Muscle layer of colon (tissue), 2 donors: Measurements from ENCODE around the gene POMC.

ENCODE experiments used
- H3K27ac ChIP-seq: one replicate; pipeline ENCODE4 v1.7.0; 2013; ENCODE audit warnings: low read depth, mild to moderate bottlenecking, low read length, moderate library complexity
- H3K27me3 ChIP-seq, 2 donors: one replicate each; pipeline ENCODE4 v1.7.0; 2013; ENCODE audit warnings: low read length in 2 of 2, mild to moderate bottlenecking in 2 of 2; ENCODE audit not compliant: insufficient read depth in 2 of 2, control insufficient read depth in 1 of 2
- H3K36me3 ChIP-seq: one replicate; pipeline ENCODE4 v1.7.0; 2013; ENCODE audit warnings: mild to moderate bottlenecking, low read length; ENCODE audit not compliant: insufficient read depth
- H3K4me1 ChIP-seq: one replicate; pipeline ENCODE4 v1.7.0; 2013; ENCODE audit warnings: mild to moderate bottlenecking, low read length; ENCODE audit not compliant: insufficient read depth
- H3K4me3 ChIP-seq, 2 donors: one replicate each; pipeline ENCODE4 v1.7.0; 2013; ENCODE audit warnings: low read length in 2 of 2, low read depth in 1 of 2, mild to moderate bottlenecking in 1 of 2, moderate library complexity in 1 of 2
- H3K9ac ChIP-seq: one replicate; pipeline ENCODE4 v1.7.0; 2013; ENCODE audit warnings: low read length
- H3K9me3 ChIP-seq: one replicate; pipeline ENCODE4 v1.7.0; 2013; ENCODE audit warnings: mild to moderate bottlenecking, low read length
- donor health status: abdominal sarcoma.
- donor health status: Adenocarcinoma of cecum.

The POMC gene

DNA sequence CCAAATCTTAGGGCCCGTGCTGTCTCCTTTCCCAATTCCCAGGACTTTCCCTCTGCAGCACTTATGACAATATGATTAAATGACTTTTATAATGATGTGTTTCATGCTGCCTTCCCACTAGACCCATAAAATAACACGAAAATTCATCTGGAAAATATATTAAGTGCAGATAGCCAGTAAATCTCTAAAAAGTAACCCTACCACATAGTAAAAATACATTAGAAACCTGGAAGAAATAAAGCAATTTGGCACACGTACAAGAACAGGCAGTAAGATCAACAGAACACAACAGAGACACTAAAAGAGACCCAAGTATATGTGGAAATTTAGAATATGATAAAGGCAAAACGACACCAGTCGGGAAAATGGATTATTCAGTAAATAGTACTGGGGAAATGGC, 30.2 kb upstream of the POMC start:
- Histone ChIP-seq H3K9me3 (no peaks in the 10 kb centered on the region), H3K36me3 (no peaks in the 10 kb centered on the region), H3K4me1 (peaks cover 7% of the 10 kb centered on the region), H3K27me3 (no peaks in the 10 kb centered on the region), H3K4me3 (no peak overlapping the region), H3K27ac (no peak overlapping the region), H3K9ac (no peak overlapping the region)

DNA sequence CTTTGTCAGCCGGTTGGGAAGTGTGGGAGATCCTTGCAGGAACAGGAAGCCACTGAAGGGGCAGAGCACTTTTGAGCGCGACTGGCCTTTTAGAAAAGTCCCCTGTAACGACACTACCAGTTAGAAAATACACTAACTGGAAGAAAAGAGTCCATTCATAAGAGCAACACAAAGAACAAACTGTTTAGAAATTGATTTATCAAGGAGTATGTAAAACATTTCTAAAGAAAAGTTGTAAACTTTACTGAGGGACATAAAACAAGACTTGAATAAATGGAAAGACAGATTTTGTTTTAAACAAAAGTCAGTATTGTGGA, 29.8 kb upstream of the POMC start:
- Histone ChIP-seq H3K4me3 (no peak overlapping the region), H3K9me3 (no peaks in the 10 kb centered on the region), H3K27ac (no peak overlapping the region), H3K9ac (no peak overlapping the region), H3K27me3 (no peaks in the 10 kb centered on the region), H3K4me1 (peaks cover 7% of the 10 kb centered on the region), H3K36me3 (no peaks in the 10 kb centered on the region)

DNA sequence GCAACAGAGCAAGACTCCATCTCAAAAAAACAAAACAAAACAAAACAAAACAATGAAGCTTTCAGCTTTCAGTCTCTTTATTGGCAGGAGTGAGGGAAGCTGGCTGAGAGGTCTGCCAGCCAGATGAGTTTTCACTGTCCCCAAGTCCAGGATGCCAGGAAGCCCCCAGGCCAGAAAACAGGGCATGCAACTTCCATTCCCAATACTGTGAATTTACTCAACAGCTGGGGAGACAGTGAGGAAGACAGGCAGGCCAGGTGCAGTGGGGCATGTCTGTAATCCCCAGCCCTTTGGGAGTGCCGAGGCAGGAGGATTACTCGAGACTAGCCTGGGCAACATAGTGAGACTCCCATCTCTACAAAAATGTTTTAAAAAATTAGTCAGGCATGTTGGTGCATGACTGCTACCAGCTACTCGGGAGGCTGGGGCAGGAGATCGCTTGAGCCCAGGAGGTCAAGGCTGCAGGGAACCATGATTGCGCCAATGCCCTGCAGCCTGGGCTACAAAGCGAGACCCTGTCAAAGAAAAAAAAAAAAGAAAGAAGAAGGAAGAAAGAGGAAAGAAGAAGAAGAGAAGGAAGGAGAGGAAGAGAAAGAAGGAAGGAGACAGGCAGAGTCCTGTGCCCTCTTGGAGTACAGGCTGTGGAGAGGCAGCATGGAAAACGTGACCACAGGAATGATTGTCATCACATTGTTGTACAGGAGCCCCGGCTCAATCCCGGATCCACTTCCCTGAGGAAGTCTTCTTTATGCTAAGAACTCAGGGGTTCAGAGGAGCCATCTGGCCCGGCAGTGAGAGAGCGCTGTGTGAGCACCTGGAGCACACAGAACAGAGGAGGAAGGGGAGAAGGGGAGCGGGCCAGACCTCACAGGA, 29.2 kb upstream of the POMC start:
- no peak overlapping the region for H3K27ac ChIP-seq

DNA sequence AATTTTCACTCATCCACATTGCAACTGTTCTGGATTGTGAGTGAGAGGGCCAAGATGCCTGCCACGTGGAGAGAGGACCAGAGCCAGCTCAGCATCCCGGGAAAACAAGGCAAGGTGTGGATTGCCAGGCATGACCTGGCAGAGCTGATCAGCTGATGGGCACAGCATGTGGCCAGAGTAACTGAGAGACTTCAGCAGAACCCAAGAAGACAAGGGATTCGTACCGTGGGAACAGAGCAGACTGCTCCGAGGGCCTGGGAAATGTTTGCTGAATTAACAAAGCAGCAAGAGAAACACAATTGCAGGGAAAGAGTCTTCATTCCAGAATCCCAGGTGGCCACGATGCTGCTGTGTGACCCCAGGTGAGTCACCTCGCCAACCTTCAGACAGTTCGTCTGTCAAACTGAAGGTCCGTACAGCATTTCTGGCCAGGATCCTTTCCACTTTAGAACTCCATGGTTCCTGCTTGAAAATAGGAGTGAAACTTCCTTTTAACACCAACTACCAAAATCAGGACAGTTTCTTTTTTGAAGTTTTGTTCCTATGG, 26.3 kb upstream of the POMC start:
- Histone ChIP-seq H3K9ac (no peak overlapping the region), H3K27me3 (no peaks in the 10 kb centered on the region), H3K4me3 (no peak overlapping the region), H3K27ac (no peak overlapping the region), H3K36me3 (no peaks in the 10 kb centered on the region), H3K4me1 (peaks cover 7% of the 10 kb centered on the region), H3K9me3 (no peaks in the 10 kb centered on the region)

More for the DNA sequence above, 29.2 kb upstream of the POMC start:
- no peak overlapping the region for H3K4me3 ChIP-seq
- no peaks in the 10 kb centered on the region for H3K36me3 ChIP-seq
- no peaks in the 10 kb centered on the region for H3K9me3 ChIP-seq
- no peak overlapping the region for H3K9ac ChIP-seq
- H3K27me3 ChIP-seq: no peaks in the 10 kb centered on the region
- H3K4me1 ChIP-seq: peaks cover 7% of the 10 kb centered on the region

GRCh38 chr2:25190536-25190935, 22.2 kb upstream of the POMC start:
- H3K9me3 ChIP-seq: no peaks in the 10 kb centered on the region
- H3K36me3 ChIP-seq: no peaks in the 10 kb centered on the region
- H3K27me3 ChIP-seq: no peaks in the 10 kb centered on the region
- no peaks in the 10 kb centered on the region for H3K4me1 ChIP-seq
- no peak overlapping the region for H3K4me3 ChIP-seq
- no peak overlapping the region for H3K27ac ChIP-seq
- no peak overlapping the region for H3K9ac ChIP-seq

- Histone ChIP-seq H3K27ac (no peak overlapping the region), H3K9ac (no peak overlapping the region), H3K9me3 (no peaks in the 10 kb centered on the region), H3K4me1 (no peaks in the 10 kb centered on the region), H3K36me3 (no peaks in the 10 kb centered on the region), H3K4me3 (no peak overlapping the region), H3K27me3 (no peaks in the 10 kb centered on the region)
Observed at GRCh38 chr2:25188405-25188804, 20.0 kb upstream of the POMC start.

DNA sequence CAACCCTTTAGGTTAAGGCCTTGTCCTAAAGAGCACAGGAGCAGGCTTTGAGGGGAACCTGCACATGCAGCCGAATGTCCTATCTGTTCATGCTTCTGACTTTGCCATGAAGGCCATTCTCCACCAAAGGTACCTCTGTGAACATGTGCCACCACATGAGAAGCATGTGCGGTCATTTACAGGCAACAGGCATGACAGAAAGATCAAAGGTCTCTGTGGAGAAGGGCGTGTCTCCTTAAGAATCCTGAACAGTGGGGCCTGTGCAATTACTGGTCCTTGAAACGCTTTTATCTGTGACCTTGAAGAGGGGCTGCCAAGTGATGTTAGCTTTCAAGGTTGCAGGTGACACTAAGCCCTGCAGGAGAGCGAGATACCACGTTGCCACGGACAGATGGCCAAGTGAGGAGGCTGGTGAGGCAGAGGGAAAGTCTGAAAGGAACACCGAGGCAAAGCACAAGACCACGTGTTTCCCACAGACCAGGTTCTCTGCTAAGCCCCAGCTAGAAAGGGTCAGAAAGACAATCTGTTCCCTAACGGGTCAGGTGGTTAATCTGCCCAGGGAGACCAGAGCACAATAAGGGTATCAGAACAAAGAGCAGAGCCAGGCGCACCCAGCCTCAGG, 19.5 kb upstream of the POMC start:
- no peak overlapping the region for H3K4me3 ChIP-seq
- H3K9me3 ChIP-seq: no peaks in the 10 kb centered on the region
- no peak overlapping the region for H3K9ac ChIP-seq
- no peak overlapping the region for H3K27ac ChIP-seq
- no peaks in the 10 kb centered on the region for H3K4me1 ChIP-seq
- no peaks in the 10 kb centered on the region for H3K36me3 ChIP-seq
- no peaks in the 10 kb centered on the region for H3K27me3 ChIP-seq

- Histone ChIP-seq H3K9ac (no peak overlapping the region), H3K4me3 (no peak overlapping the region), H3K9me3 (no peaks in the 10 kb centered on the region), H3K36me3 (no peaks in the 10 kb centered on the region), H3K27ac (no peak overlapping the region), H3K4me1 (no peaks in the 10 kb centered on the region), H3K27me3 (no peaks in the 10 kb centered on the region)
Observed at GRCh38 chr2:25184254-25184653, 15.9 kb upstream of the POMC start.

DNA sequence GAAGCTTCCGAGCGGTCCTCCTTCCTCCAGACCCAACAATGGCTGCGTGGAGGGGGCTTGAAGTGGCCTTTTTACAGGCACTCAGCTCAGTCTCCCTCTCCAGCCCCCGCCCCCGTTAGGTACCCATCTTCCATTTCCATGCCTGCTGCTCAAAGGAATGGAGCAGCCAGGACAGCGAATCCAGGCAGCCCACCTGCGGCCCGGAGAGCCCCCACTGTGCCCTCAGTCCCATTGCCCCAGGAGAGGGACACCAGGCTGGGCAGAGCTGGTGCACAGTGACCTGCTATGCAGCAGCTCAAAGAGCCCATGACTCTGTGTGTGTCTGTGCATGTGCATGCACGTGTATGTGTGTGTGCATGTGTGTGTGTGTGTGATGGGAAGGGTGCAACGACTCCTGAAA, 10.6 kb upstream of the POMC start:
- Histone ChIP-seq H3K4me1 (no peaks in the 10 kb centered on the region), H3K27ac (no peak overlapping the region), H3K27me3 (no peaks in the 10 kb centered on the region), H3K9ac (no peak overlapping the region), H3K4me3 (no peak overlapping the region), H3K36me3 (no peaks in the 10 kb centered on the region), H3K9me3 (no peaks in the 10 kb centered on the region)

- no peaks in the 10 kb centered on the region for H3K4me1 ChIP-seq
- H3K27me3 ChIP-seq: no peaks in the 10 kb centered on the region
- no peak overlapping the region for H3K4me3 ChIP-seq
- H3K27ac ChIP-seq: no peak overlapping the region
- H3K9ac ChIP-seq: no peak overlapping the region
- H3K36me3 ChIP-seq: no peaks in the 10 kb centered on the region
- H3K9me3 ChIP-seq: no peaks in the 10 kb centered on the region
Observed at GRCh38 chr2:25177211-25177611, 8.8 kb upstream of the POMC start.

DNA sequence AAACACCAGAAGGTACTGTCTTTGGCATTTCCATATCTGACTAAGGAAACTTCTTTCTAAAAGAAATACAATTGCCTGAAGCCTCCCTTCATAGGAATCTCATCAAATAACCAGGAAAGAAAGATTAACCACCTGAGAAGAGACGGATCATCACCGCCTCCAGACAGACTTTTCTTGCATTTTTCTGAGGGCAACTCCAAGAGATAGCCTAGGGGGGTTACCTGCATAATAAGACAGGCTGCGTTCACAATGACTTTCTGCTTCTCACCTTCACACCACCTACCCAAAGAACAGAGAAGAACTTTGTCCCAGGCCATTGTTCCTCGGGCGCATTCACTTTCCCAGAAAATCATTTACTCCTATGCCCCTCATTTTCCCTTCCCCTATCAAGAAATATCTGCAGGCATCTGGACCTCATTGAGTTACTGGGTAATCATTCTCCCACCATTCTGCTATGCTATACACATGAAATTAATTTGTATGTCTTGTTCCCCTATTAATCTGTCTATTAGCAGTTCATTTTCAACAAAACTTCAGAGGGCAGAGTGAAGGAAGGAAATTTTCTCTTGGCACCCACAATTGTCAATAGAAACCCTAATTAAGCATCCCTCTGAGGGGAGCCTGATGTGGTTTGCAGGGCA, 8.3 kb upstream of the POMC start:
- Histone ChIP-seq H3K36me3 (no peaks in the 10 kb centered on the region), H3K9me3 (no peaks in the 10 kb centered on the region)

More for the DNA sequence above, 8.3 kb upstream of the POMC start:
- Histone ChIP-seq H3K4me3 (no peak overlapping the region), H3K27me3 (no peaks in the 10 kb centered on the region), H3K27ac (no peak overlapping the region), H3K9ac (no peak overlapping the region), H3K4me1 (no peaks in the 10 kb centered on the region)
